Measurements from ENCODE around the gene ERCC6L2.

The ERCC6L2 gene

GRCh38 chr9:95978106-95978505, 102.6 kb downstream of the ERCC6L2 start:
- H3K27me3 ChIP-seq (replicated peaks), result no peaks in the 10 kb centered on the region
- DNase-seq, result no peak
- H3K27ac ChIP-seq, result no peak overlapping the region
- H3K4me3 ChIP-seq (ENCODE audit: low read depth, low read length), result no peak overlapping the region
- peaks cover 3% of the 10 kb centered on the region for H3K36me3 ChIP-seq (replicated peaks)
- in situ Hi-C loops (cut with HindIII; ENCODE audit: low pct_ligation_motif_present, low sequenced_read_pairs), result no loop called here
- TF ChIP-seq CTCF (IDR thresholded peaks at IDR 0.05; ENCODE audit: low read depth, low read length, missing control alignments), result no peak

- in situ Hi-C loops (cut with HindIII; ENCODE audit: low pct_ligation_motif_present, low sequenced_read_pairs), result no loop called here
- no peaks in the 10 kb centered on the region for H3K27me3 ChIP-seq (replicated peaks)
- no peak overlapping the region for H3K27ac ChIP-seq
- H3K36me3 ChIP-seq (replicated peaks), result no peaks in the 10 kb centered on the region
- no peak for TF ChIP-seq CTCF (IDR thresholded peaks at IDR 0.05; ENCODE audit: low read depth, low read length, missing control alignments)
- no peak overlapping the region for H3K4me3 ChIP-seq (ENCODE audit: low read depth, low read length)
- no peak for DNase-seq
Measured at GRCh38 chr9:95979446-95979845, 104.0 kb downstream of the ERCC6L2 start.

GRCh38 chr9:95980262-95981125, 105.0 kb downstream of the ERCC6L2 start:
- no peaks in the 10 kb centered on the region for H3K36me3 ChIP-seq (replicated peaks)
- in situ Hi-C loops (cut with HindIII; ENCODE audit: low pct_ligation_motif_present, low sequenced_read_pairs), result no loop called here
- H3K27ac ChIP-seq, result no peak overlapping the region
- no peak overlapping the region for H3K4me3 ChIP-seq (ENCODE audit: low read depth, low read length)
- H3K27me3 ChIP-seq (replicated peaks), result no peaks in the 10 kb centered on the region
- no peak for TF ChIP-seq CTCF (IDR thresholded peaks at IDR 0.05; ENCODE audit: low read depth, low read length, missing control alignments)
- no peak for DNase-seq

- DNase-seq, result no peak
- H3K36me3 ChIP-seq (replicated peaks), result no peaks in the 10 kb centered on the region
- no peak for TF ChIP-seq CTCF (IDR thresholded peaks at IDR 0.05; ENCODE audit: low read depth, low read length, missing control alignments)
- H3K27ac ChIP-seq, result no peak overlapping the region
- no peak overlapping the region for H3K4me3 ChIP-seq (ENCODE audit: low read depth, low read length)
- H3K27me3 ChIP-seq (replicated peaks), result no peaks in the 10 kb centered on the region
- in situ Hi-C loops (cut with HindIII; ENCODE audit: low pct_ligation_motif_present, low sequenced_read_pairs), result no loop called here
Measured at GRCh38 chr9:95981761-95982390, 106.4 kb downstream of the ERCC6L2 start.

GRCh38 chr9:95985440-95986055, 110.1 kb downstream of the ERCC6L2 start:
- Histone ChIP-seq H3K4me3 (ENCODE audit: low read depth, low read length) (no peak overlapping the region), H3K27ac (no peak overlapping the region), H3K36me3 (replicated peaks) (no peaks in the 10 kb centered on the region), H3K27me3 (replicated peaks) (no peaks in the 10 kb centered on the region)
- in situ Hi-C loops (cut with HindIII; ENCODE audit: low pct_ligation_motif_present, low sequenced_read_pairs), result no loop called here
- TF ChIP-seq CTCF (IDR thresholded peaks at IDR 0.05; ENCODE audit: low read depth, low read length, missing control alignments), result no peak
- DNase-seq, result no peak

Data from brain microvascular endothelial cell (primary cell).